Metanephros (tissue), 1 donor: ENCODE measurements around the gene CT45A2. TPM values are rescaled to one million over a fixed set of nuclear protein-coding genes. Genes with fewer than 3 reads are reported as not detected.

Source experiments
- total RNA-seq: library from RNA; depleted of rRNA; stranded (reverse); fragments of >200 nt; gene quantifications from one replicate; pipeline ENCODE4 v1.2.3, GENCODE V29; 2014

Gene CT45A2
- total RNA-seq: not detected

GRCh38 chrX:135819912-135820311 is at the start of gene CT45A2:
TSS of gene CT45A2 (minus strand) at chrX:135820012. CDS start at chrX:135816265, 3,747 bp downstream.

DNA sequence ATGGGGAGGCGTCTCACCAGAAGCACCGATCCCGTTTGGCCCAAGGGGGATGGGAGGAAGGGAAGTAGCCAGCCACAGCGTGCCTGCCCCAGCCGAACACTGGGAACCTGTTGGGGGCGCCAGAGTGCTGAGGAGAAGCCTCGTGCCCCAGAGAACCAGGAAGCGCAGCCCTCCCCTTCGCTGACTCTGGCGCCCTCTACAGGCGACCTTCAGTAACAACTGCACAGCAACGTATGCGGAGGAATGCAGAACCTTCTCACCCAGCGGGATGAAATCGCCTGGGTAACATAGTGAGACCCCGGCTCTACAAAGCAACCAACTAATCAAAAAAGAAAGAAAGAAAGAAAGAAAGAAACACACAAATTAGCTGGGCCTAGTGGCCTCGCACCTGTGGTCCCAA is 34.6 kb upstream of the CT45A2 start, which contains the start of gene CT45A8:
CT45A8 (minus strand) TSS at position 101 of the 400 bp plus-strand sequence. CDS start 3,755 bp downstream, outside the sequence.

GRCh38 chrX:135837180-135837579 is 17.4 kb upstream of the CT45A2 start, which contains the start of gene CT45A7:
TSS of gene CT45A7 (minus strand) at chrX:135837280. CDS start at chrX:135833533, 3,747 bp downstream.

DNA sequence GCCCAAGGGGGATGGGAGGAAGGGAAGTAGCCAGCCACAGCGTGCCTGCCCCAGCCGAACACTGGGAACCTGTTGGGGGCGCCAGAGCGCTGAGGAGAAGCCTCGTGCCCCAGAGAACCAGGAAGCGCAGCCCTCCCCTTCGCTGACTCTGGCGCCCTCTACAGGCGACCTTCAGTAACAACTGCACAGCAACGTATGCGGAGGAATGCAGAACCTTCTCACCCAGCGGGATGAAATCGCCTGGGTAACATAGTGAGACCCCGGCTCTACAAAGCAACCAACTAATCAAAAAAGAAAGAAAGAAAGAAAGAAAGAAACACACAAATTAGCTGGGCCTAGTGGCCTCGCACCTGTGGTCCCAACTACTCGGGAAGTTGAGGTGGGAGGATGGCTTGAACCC is 17.1 kb downstream of the CT45A2 start, which contains the start of gene CT45A6:
CT45A6 (minus strand) TSS at position 101 of the 400 bp plus-strand sequence. CDS start 3,794 bp downstream, outside the sequence.

DNA sequence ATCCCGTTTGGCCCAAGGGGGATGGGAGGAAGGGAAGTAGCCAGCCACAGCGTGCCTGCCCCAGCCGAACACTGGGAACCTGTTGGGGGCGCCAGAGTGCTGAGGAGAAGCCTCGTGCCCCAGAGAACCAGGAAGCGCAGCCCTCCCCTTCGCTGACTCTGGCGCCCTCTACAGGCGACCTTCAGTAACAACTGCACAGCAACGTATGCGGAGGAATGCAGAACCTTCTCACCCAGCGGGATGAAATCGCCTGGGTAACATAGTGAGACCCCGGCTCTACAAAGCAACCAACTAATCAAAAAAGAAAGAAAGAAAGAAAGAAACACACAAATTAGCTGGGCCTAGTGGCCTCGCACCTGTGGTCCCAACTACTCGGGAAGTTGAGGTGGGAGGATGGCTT is 34.4 kb downstream of the CT45A2 start, which contains the start of gene CT45A5:
CT45A5 (minus strand) TSS at position 101 of the 400 bp plus-strand sequence. CDS start 3,774 bp downstream, outside the sequence.

GRCh38 chrX:135768091-135768490 is 51.7 kb downstream of the CT45A2 start, which contains the start of gene CT45A3:
TSS of gene CT45A3 (minus strand) at chrX:135768191. CDS start at chrX:135764444, 3,747 bp downstream.

Other genes with a start within 250 kb of the CT45A2 start
- gene CT45A1, start 106.4 kb downstream of the CT45A2 start, total RNA-seq: not detected
- gene CT45A3, start 51.8 kb downstream of the CT45A2 start, total RNA-seq: 0.18 TPM
- not detected for gene CT45A5, start 34.5 kb downstream of the CT45A2 start, total RNA-seq
- gene CT45A6, start 17.2 kb downstream of the CT45A2 start, total RNA-seq: not detected
- not detected for gene CT45A7, start 17.3 kb upstream of the CT45A2 start, total RNA-seq
- not detected for gene CT45A8, start 34.5 kb upstream of the CT45A2 start, total RNA-seq
- not detected for gene CT45A9, start 51.8 kb upstream of the CT45A2 start, total RNA-seq
- not detected for gene CT45A10, start 73.4 kb upstream of the CT45A2 start, total RNA-seq
- not detected for gene SAGE1, start 73.7 kb upstream of the CT45A2 start, total RNA-seq
- 16.7 TPM for gene MMGT1, start 154.0 kb upstream of the CT45A2 start, total RNA-seq
- gene SLC9A6, start 165.4 kb upstream of the CT45A2 start, total RNA-seq: 17.7 TPM